Measurements from ENCODE around the gene SPTSSB. TPM values are rescaled to one million over a fixed set of nuclear protein-coding genes. Genes with fewer than 3 reads are reported as not detected.

Gene SPTSSB, protein sequence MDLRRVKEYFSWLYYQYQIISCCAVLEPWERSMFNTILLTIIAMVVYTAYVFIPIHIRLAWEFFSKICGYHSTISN
- not detected in 2 replicates for total RNA-seq

DNA sequence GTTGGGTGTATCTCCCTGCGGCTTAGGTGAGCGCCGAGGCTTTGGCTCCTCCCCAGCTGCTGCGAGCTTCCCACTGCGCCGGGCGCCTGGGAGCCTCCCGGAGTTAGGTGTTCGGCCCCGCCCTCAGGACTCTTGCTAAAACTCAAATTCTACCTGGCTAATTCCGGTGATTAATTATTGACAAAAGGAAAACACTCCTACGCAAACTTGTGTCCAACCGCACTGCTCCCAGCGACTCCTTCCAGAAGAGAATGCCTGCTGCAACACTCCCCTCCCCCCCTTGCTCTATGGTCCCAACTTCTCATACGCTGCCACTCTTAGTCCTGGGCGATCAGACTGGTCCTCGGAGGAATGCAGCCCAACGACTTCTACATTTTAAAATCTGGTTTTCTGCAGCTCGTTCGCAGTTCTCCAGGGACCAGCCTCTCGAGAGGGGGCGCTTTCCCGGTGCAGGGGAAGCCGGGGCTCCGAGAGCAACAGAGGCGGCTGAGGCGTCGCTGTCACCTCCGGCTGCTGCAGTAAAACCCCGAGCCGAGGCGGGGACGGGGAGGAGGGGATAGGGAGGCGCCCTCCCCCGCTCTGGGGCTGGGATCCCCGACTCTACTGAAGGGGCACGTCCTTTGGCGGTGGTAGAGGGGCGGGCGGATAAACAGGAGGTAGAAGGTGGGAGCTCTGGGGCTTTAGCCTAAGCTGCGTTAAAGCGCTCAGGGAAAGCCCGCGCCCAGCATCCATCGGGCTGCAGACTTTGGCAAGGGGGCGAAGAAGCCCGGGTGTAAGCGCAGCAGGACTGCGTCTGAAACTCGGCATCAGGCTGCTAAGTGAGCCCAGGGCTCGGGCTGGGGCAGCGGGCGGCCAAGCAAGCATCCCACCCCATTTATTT is at the start of gene SPTSSB:
Gene SPTSSB (minus strand): TSS at position 77 of the 880 bp plus-strand sequence. CDS start 25,194 bp downstream, outside the sequence.
- no peak for DNase-seq (ENCODE audit: low spot score)
- Mint-ChIP-seq H3K27me3 (ENCODE audit: low read depth) (peaks cover 66% of the 10 kb centered on the region), H3K36me3 (ENCODE audit: low read depth) (no peaks in the 10 kb centered on the region), H3K9me3 (no peaks in the 10 kb centered on the region), H3K27ac (no peak within 1 kb of the TSS), H3K4me1 (ENCODE audit: low read depth) (peaks cover 5% of the 10 kb centered on the region), H3K4me3 (ENCODE audit: low read depth) (peak within 1 kb of the TSS; percentile 40)
- intact Hi-C loops (cut with micrococcal nuclease), result no loop called here

DNA sequence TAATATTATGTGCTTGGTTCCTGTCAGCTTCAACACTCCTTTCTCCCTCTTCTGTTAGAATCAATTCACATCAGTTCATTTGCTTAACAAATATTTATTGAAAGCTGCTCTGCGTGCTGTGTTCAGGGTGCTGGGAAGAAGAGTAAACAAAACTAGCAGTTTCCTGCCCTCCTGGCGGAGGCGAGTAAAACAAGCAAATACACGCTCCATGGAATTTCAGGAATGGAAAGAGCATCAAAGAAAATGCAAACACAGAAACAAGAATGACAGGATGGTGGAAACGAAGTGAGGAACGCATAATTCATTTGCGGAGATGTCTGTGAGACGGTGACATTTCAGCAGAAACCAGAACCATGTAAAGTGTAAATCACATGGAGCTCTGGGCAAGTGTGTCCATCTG is 49.4 kb upstream of the SPTSSB start:
- H3K4me1 Mint-ChIP-seq (ENCODE audit: low read depth), result no peaks in the 10 kb centered on the region
- DNase-seq (ENCODE audit: low spot score), result no peak
- peaks cover 7% of the 10 kb centered on the region for H3K27me3 Mint-ChIP-seq (ENCODE audit: low read depth)
- no peaks in the 10 kb centered on the region for H3K9me3 Mint-ChIP-seq
- H3K27ac Mint-ChIP-seq, result no peak overlapping the region
- H3K4me3 Mint-ChIP-seq (ENCODE audit: low read depth), result no peak overlapping the region
- intact Hi-C loops (cut with micrococcal nuclease), result loop anchor here (5.0 to 10.0 kb wide), 3 partner anchors 323 to 713 kb away; no protein-coding TSS in a partner anchor
- no peaks in the 10 kb centered on the region for H3K36me3 Mint-ChIP-seq (ENCODE audit: low read depth)

DNA sequence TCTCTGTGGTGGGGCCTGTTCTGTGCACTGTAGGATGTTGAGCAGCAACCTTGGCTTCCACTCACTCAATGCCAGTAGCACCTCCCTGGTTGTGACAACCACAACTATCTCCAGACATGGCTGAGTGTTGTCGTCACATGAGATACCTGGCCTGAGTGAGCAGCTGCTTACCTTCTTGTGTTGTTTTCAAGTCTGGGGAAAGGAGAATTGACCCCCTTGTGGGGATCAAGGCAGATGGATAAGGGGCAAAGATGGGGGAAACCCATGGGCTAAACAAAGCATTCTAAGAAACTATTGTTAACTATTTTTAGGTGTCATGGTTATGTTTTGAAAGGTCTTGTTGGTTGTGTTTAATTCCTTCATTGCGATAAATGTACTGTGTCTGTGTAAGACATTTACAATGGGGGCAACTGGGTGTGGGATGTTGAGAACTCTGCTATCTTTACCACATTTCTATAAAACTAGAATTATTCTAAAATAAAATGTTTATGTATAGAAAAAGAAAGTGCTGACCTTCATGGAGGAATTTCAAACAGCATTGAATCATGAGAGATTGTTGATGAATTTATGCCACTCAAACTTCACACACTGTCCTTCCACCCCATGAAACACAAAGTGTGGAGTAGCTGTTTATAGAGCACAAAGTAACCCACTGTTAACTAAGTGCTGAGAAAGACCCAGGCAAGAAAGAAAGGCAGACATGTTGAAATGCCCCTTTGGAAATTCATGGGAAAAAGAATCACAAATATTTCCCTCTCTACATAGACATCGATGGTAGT is 48.4 kb upstream of the SPTSSB start:
- intact Hi-C loops (cut with micrococcal nuclease), result loop anchor here (5.0 to 10.0 kb wide), 3 partner anchors 322 to 712 kb away; no protein-coding TSS in a partner anchor
- H3K27me3 Mint-ChIP-seq (ENCODE audit: low read depth), result peaks cover 7% of the 10 kb centered on the region
- no peak overlapping the region for H3K27ac Mint-ChIP-seq

DNA sequence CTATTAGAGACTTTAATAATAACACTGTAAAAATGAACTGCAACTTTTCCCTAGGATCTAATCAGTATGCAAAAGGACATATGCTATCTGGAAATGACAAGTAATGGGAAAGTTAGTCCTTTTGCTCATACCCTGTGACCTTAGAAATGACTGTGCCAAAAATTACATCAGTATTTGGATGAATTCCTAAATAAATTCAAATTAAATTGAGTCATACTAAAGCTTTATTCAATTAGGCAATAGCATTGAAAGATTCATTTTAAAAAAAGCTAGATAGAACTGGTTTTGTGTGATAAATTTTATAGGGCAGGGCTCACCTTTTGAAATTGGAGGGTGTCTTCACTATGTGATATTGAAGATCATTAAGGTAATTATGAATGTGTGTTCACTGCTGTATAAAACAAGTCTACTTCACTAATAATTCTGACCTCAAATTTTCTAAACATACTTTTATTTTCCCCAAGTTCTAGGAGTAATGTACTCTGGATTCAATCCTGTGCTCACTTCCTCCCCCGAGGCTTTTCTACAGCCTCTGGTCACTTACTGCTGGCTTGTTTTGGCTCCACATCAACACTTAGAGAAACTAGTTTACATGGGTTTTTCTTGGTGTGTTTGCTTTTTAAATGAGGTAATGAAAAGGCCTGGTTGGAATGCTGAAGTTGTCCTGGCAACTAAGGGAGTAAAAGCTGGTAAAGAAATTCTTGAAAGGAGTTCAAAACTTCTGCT is 44.4 kb upstream of the SPTSSB start:
- intact Hi-C loops (cut with micrococcal nuclease), result no loop called here
- Mint-ChIP-seq H3K9me3 (no peaks in the 10 kb centered on the region), H3K27ac (no peak overlapping the region), H3K4me1 (ENCODE audit: low read depth) (no peaks in the 10 kb centered on the region), H3K27me3 (ENCODE audit: low read depth) (peaks cover 17% of the 10 kb centered on the region), H3K36me3 (ENCODE audit: low read depth) (no peaks in the 10 kb centered on the region), H3K4me3 (ENCODE audit: low read depth) (no peak overlapping the region)
- DNase-seq (ENCODE audit: low spot score), result no peak

More for the DNA sequence above, 48.4 kb upstream of the SPTSSB start:
- Mint-ChIP-seq H3K9me3 (no peaks in the 10 kb centered on the region), H3K4me3 (ENCODE audit: low read depth) (no peak overlapping the region), H3K4me1 (ENCODE audit: low read depth) (no peaks in the 10 kb centered on the region), H3K36me3 (ENCODE audit: low read depth) (no peaks in the 10 kb centered on the region)
- no peak for DNase-seq (ENCODE audit: low spot score)

DNA sequence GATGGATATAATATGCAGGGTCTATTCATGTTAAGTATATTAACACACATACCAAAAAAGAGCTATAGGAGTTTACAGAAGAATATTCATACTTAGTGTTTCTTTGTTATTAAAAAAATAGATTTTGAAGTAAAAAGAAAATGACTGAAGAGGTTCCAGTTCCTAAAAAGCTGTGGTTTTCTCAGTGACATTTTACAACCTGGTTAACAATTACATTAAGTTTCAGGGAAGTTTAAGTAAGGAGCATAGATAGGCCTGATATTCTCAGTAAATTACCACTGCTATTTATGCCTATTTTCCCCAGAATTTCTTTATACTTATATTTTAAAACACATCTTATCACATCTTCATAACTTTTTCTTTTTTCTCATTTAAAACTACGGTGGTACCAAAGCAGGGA is 43.6 kb upstream of the SPTSSB start:
- H3K36me3 Mint-ChIP-seq (ENCODE audit: low read depth), result no peaks in the 10 kb centered on the region

DNA sequence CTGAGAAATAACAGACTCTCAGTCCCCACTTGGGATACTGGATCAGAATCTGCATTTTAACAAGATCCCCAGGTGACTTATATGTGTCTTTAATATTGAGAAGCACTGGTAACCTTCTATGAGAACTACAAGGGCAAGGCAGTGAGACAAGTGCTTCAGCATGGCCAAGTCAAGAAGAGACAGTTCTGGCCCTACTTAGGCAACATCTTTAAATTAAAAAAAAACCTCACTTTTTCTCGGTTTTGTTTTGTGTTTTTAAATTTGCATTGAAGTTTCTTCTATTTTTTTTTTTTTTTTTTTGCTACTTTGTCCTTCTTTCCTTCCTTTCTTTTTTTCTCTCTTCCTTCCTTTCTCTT is 42.5 kb upstream of the SPTSSB start:
- no peak overlapping the region for H3K4me3 Mint-ChIP-seq (ENCODE audit: low read depth)
- H3K9me3 Mint-ChIP-seq, result no peaks in the 10 kb centered on the region
- H3K27me3 Mint-ChIP-seq (ENCODE audit: low read depth), result peaks cover 21% of the 10 kb centered on the region
- no peaks in the 10 kb centered on the region for H3K36me3 Mint-ChIP-seq (ENCODE audit: low read depth)
- no peaks in the 10 kb centered on the region for H3K4me1 Mint-ChIP-seq (ENCODE audit: low read depth)
- intact Hi-C loops (cut with micrococcal nuclease), result no loop called here
- no peak overlapping the region for H3K27ac Mint-ChIP-seq
- no peak for DNase-seq (ENCODE audit: low spot score)

More for the DNA sequence above, 43.6 kb upstream of the SPTSSB start:
- no peak for DNase-seq (ENCODE audit: low spot score)
- Mint-ChIP-seq H3K27me3 (ENCODE audit: low read depth) (peaks cover 22% of the 10 kb centered on the region), H3K4me3 (ENCODE audit: low read depth) (no peak overlapping the region), H3K4me1 (ENCODE audit: low read depth) (no peaks in the 10 kb centered on the region), H3K27ac (no peak overlapping the region), H3K9me3 (no peaks in the 10 kb centered on the region)
- intact Hi-C loops (cut with micrococcal nuclease), result no loop called here

DNA sequence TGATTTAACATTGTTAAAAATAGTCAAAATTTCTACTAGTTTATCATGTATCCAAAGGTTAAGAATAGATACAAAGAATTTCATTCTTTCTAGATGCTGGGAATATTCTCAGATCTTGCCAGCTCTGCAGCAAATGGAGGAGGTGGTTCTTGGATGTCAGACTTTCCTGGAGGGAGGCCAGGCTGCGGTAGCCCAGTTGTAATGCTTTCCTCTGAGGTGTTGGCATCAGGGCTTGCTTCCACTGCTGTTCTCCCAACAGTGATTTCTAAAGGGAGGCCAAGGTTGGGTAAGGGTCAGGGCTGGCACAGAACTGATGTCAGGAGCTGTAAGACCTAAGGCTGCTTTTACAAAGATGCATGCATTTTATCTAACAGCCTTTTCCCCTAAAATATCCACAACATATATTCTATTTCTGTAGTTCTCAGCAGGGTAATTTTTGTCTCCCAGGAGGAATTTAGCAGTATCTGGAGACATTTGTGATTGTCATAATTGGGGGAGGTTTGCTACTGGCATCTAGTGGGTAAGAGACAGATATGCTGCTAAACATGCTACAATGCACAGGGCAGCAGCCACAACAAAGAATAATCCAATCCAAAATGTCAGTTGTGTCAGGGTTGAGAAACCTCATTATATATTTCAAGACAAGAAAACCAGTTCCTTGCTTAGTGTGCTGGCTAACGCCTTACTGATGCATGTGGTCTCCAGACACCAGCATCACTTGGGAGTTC is 42.0 kb upstream of the SPTSSB start:
- Mint-ChIP-seq H3K36me3 (ENCODE audit: low read depth) (no peaks in the 10 kb centered on the region), H3K4me3 (ENCODE audit: low read depth) (no peak overlapping the region), H3K9me3 (no peaks in the 10 kb centered on the region), H3K27ac (no peak overlapping the region), H3K4me1 (ENCODE audit: low read depth) (no peaks in the 10 kb centered on the region), H3K27me3 (ENCODE audit: low read depth) (peaks cover 21% of the 10 kb centered on the region)
- intact Hi-C loops (cut with micrococcal nuclease), result no loop called here
- DNase-seq (ENCODE audit: low spot score), result no peak

DNA sequence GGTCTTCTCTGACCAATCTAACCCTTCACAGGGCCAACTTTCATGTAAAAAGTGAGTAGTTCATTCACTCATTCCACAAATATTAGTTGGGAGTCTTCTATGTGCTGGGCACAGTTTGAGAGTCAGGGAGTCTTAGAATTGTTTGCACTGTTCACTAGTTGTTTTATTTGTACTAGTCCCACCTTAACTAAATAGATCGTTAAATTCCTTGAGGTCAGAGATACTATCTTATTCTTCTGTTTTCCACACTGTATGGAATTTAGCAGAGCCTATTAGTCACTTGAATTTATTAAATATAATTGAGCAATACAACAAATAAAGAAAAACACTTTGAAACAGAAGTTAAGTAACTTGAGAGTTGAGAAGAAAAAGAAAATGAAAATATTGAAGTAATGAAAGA is 40.8 kb upstream of the SPTSSB start:
- no peaks in the 10 kb centered on the region for H3K9me3 Mint-ChIP-seq
- H3K4me3 Mint-ChIP-seq (ENCODE audit: low read depth), result no peak overlapping the region
- H3K4me1 Mint-ChIP-seq (ENCODE audit: low read depth), result no peaks in the 10 kb centered on the region
- peaks cover 21% of the 10 kb centered on the region for H3K27me3 Mint-ChIP-seq (ENCODE audit: low read depth)
- no peaks in the 10 kb centered on the region for H3K36me3 Mint-ChIP-seq (ENCODE audit: low read depth)
- H3K27ac Mint-ChIP-seq, result no peak overlapping the region
- no peak for DNase-seq (ENCODE audit: low spot score)
- intact Hi-C loops (cut with micrococcal nuclease), result no loop called here

DNA sequence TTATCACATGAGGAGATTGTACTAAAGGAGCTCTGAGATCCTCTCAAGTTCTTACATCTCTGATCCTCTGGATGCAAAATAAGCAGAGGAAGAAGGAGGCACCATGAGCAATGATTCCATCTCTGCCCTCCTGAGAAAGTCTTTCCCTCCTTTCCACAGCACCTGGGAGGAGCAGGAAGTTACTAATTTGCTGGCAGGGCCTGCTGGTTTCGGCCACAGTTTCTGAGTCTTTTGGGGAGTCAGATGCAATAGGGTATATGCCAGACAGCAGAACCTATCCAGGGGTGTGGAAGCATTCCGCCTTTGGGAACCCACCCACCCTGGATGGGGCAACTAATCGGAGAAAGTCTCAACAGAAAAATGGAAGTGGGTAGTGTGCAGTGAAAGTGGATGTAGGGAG is 38.5 kb upstream of the SPTSSB start:
- no peaks in the 10 kb centered on the region for H3K4me1 Mint-ChIP-seq (ENCODE audit: low read depth)
- no peak overlapping the region for H3K4me3 Mint-ChIP-seq (ENCODE audit: low read depth)
- intact Hi-C loops (cut with micrococcal nuclease), result no loop called here
- no peaks in the 10 kb centered on the region for H3K36me3 Mint-ChIP-seq (ENCODE audit: low read depth)
- H3K9me3 Mint-ChIP-seq, result no peaks in the 10 kb centered on the region
- peaks cover 25% of the 10 kb centered on the region for H3K27me3 Mint-ChIP-seq (ENCODE audit: low read depth)
- H3K27ac Mint-ChIP-seq, result no peak overlapping the region
- DNase-seq (ENCODE audit: low spot score), result no peak

DNA sequence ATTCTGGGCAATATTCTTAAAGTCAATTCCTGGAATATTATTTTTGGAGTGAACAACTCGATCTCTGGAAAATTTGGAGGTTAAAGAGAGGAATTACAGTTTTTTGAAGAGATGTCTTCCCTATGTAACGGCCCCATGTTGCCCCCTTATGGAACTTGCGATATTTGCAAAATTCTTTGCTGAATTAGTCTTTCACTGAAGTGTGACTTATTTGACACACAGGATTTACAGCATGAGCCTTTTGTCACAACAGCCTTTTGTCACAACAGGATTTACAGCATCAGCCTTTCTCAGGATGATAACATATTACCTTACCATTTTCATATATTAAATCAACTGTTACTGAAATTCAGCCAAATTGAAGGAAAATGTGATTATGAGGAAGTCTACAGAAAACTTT is 37.8 kb upstream of the SPTSSB start:
- Mint-ChIP-seq H3K27ac (no peak overlapping the region), H3K9me3 (no peaks in the 10 kb centered on the region), H3K36me3 (ENCODE audit: low read depth) (no peaks in the 10 kb centered on the region), H3K27me3 (ENCODE audit: low read depth) (peaks cover 23% of the 10 kb centered on the region), H3K4me3 (ENCODE audit: low read depth) (no peak overlapping the region), H3K4me1 (ENCODE audit: low read depth) (no peaks in the 10 kb centered on the region)
- intact Hi-C loops (cut with micrococcal nuclease), result no loop called here
- no peak for DNase-seq (ENCODE audit: low spot score)

DNA sequence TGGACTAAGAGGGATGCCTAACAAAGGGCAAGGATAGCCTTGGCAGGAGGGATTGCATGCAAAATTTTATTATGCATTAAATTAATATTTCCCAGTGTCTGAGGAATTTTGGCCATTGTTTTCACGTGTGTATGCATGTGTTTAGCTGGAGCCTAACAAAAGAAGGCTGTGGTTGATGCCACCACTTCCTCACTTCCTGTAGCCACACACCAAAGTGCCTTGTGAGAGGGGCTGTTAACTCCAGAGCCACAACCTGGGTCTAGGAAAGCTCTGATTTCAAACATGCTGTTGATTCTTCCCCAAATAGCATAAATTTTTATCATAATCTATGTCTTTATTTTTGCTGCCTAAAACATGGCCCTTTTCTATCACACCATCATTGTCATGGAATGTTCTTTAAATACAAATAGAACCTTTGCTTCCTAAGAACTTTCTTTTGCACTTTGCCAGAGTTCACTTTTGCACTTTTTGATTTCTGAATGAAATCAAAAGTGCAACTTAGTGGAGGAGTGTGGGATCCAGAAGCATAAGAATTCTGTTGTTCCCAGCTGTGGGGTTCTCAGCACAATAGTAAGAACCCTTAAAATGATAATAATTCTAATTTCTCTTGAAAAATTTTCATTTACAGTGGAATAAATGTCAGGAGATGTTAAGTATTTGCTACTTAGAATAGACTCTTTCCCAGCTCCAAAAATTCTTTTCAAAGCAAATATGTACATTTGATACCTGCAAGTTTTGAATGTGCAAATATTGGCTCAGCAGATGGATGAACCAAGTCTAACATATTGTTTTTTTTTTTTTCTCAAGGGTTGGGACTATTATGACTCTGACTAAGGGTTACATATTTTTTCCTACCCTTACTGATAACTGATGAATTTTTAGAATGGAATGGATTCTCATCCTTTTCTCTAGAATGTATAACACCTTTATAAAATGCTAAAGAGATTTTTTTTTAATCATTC is 35.6 kb upstream of the SPTSSB start:
- Mint-ChIP-seq H3K4me1 (ENCODE audit: low read depth) (no peaks in the 10 kb centered on the region), H3K36me3 (ENCODE audit: low read depth) (no peaks in the 10 kb centered on the region), H3K9me3 (no peaks in the 10 kb centered on the region), H3K27ac (no peak overlapping the region), H3K27me3 (ENCODE audit: low read depth) (peaks cover 19% of the 10 kb centered on the region), H3K4me3 (ENCODE audit: low read depth) (no peak overlapping the region)
- intact Hi-C loops (cut with micrococcal nuclease), result no loop called here
- DNase-seq (ENCODE audit: low spot score), result no peak
